Right lobe of liver (tissue), 6 donors: ENCODE measurements around the gene MZF1. TPM values are rescaled to one million over a fixed set of nuclear protein-coding genes. Genes with fewer than 3 reads are reported as not detected.

ENCODE experiments used
- ATAC-seq, 4 donors: fragments of 200-7000 bp; cut with Tn5 transposase; one replicate each; pipeline ENCODE4 v1.9.1; 2020; ENCODE audit warnings: mild to moderate bottlenecking in 4 of 4, moderate library complexity in 4 of 4
- DNase-seq, 3 donors: peaks; one replicate each; pipeline ENCODE4 v3.0.0-alpha.2; 2020
- H3K27ac ChIP-seq, 3 donors: fragments of 200-600 bp; one replicate each; pipeline ENCODE4 v1.8.0; 2022
- H3K27me3 ChIP-seq, 2 donors: fragments of 200-600 bp; one replicate each; pipeline ENCODE4 v1.8.0; 2022
- H3K36me3 ChIP-seq, 4 donors: fragments of 200-600 bp; sonication (generic) in 1 of 4; one replicate each; pipeline versions ENCODE4 v1.5.1 to v1.8.0; 2017 to 2022; ENCODE audit warnings: control low read depth in 1 of 4
- H3K4me1 ChIP-seq, 4 donors: fragments of 200-600 bp; sonication (generic) in 1 of 4; one replicate each; pipeline versions ENCODE4 v1.5.1 to v1.8.0; 2017 to 2022; ENCODE audit warnings: control low read depth in 1 of 4
- H3K4me3 ChIP-seq, 3 donors: fragments of 200-600 bp; one replicate each; pipeline ENCODE4 v1.8.0; 2022
- H3K9me3 ChIP-seq, 4 donors: fragments of 200-600 bp; sonication (generic) in 1 of 4; one replicate each; pipeline versions ENCODE4 v1.5.1 to v1.8.0; 2017 to 2022; ENCODE audit warnings: control low read depth in 1 of 4
- POLR2A ChIP-seq: fragments of 450-650 bp; IDR thresholded peaks from one replicate; pipeline ENCODE4 v1.6.1; 2017; ENCODE audit warnings: antibody characterized with exemption, mild to moderate bottlenecking
- WGBS: methylation state at CpG from one replicate; pipeline ENCODE4 v1.1.6; 2018; ENCODE audit warnings: low coverage, low lambda C conversion rate; ENCODE audit not compliant: insufficient coverage; ENCODE audit errors: missing lambda C conversion rate; 5-methylcytosine and 5-hydroxymethylcytosine counted together
- intact Hi-C, 2 donors: fragments of 100-400 bp; cut with DNase I; formaldehyde crosslinking; loops; one replicate each; pipeline versions ENCODE4 v1.11.2 to v1.14.1; 2022
- total RNA-seq, 6 experiments: library from RNA; depleted of rRNA in 2 of 6; stranded (reverse); fragments of >200 nt in 2 of 6; fragmentation: NEBNext Ultra II Directional in 3 of 6; extraction: Animal tissue kit (Norgen Biotek cat#: 25700) in 3 of 6; gene quantifications; one replicate each; pipeline versions ENCODE4 v1.1.0 to v1.2.4, GENCODE V29; 2016 to 2023
- TF ChIP-seq, protein P1 (sequence below), 4 donors: fragments of 200-600 bp in 3 of 4; fragments of 450-650 bp in 1 of 4; IDR thresholded peaks; one replicate each; pipeline versions ENCODE4 v1.5.1 to v1.8.0; 2016 to 2022; ENCODE audit warnings: antibody characterized with exemption in 4 of 4, mild to moderate bottlenecking in 2 of 4
- donor health status: DM: no; HTN: yes; CAD: no.
- donor health status: DM: no; HTN: no; CAD: no.
- donor health status: DM: no; HTN: no; CAD: no.
- donor health status: DM: no; HTN: yes; CAD: no.
- donor health status: DM: no; HTN: yes; CAD: no.

The MZF1 gene
- total RNA-seq, 6 experiments from 2014 or later: 8.2 to 19.9 (median 14.1) TPM

DNA sequence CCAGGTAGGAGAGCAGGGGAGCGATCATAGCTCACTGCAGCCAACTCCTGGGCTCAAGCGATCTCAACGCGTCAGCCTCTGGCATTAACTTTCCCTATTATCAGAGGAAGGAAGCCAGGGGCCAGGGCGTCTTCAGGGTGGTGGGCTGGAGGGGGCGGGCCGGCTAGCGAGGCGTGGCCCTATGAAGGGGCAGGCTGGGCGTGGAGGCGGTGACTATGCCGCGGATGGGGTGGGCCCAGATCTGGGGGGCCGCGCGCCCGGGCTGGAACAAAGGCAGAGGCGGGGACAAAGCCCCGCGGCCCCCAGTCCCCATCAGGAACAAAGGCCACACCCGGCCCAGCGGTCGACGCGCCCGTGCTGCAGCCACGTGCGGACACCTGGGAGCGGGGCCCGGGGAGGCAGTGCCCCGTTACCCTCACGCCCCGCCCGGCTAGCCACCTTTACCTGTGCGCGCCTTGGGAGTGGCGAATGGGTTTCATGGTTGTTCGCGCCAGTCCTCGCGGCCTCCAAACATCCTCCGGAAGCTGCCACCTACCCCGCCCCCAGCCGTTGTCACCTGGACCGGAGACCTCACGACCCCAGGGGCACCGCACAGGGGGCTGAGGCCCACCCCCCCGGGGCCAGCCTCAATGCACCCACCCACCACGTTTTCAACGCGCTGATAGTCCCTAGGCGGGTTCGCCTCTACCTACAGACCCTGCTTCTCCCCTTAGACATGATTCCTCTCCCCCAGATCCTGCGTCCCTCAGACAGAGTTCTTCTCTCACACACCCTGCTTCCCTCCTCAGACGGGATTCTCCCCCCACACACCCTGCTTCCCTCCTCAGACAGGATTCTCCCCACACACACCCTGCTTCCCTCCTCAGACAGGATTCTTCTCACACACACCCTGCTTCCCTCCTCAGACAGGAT lies 34.6 kb downstream of the MZF1 start:
- 6% methylated on average over 11 of the region's 55 CpGs for WGBS
- H3K9me3 ChIP-seq: no peaks in the 10 kb centered on the region
- H3K27me3 ChIP-seq: no peaks in the 10 kb centered on the region
- TF ChIP-seq POLR2A: no peak
- TF ChIP-seq, protein P1, sequence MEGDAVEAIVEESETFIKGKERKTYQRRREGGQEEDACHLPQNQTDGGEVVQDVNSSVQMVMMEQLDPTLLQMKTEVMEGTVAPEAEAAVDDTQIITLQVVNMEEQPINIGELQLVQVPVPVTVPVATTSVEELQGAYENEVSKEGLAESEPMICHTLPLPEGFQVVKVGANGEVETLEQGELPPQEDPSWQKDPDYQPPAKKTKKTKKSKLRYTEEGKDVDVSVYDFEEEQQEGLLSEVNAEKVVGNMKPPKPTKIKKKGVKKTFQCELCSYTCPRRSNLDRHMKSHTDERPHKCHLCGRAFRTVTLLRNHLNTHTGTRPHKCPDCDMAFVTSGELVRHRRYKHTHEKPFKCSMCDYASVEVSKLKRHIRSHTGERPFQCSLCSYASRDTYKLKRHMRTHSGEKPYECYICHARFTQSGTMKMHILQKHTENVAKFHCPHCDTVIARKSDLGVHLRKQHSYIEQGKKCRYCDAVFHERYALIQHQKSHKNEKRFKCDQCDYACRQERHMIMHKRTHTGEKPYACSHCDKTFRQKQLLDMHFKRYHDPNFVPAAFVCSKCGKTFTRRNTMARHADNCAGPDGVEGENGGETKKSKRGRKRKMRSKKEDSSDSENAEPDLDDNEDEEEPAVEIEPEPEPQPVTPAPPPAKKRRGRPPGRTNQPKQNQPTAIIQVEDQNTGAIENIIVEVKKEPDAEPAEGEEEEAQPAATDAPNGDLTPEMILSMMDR (IDR thresholded peaks at IDR 0.05): no peak
- no peaks in the 10 kb centered on the region for H3K36me3 ChIP-seq
- ATAC-seq: peak; percentile 73 to 95 (median 82)
- no peak overlapping the region for H3K27ac ChIP-seq
- H3K4me1 ChIP-seq: no peaks in the 10 kb centered on the region
- intact Hi-C loops: no loop called here
- H3K4me3 ChIP-seq: peak overlapping the region in 2 of 3 donors; percentile 11 to 13
- DNase-seq: peak in 1 of 3 donors; percentile 68

DNA sequence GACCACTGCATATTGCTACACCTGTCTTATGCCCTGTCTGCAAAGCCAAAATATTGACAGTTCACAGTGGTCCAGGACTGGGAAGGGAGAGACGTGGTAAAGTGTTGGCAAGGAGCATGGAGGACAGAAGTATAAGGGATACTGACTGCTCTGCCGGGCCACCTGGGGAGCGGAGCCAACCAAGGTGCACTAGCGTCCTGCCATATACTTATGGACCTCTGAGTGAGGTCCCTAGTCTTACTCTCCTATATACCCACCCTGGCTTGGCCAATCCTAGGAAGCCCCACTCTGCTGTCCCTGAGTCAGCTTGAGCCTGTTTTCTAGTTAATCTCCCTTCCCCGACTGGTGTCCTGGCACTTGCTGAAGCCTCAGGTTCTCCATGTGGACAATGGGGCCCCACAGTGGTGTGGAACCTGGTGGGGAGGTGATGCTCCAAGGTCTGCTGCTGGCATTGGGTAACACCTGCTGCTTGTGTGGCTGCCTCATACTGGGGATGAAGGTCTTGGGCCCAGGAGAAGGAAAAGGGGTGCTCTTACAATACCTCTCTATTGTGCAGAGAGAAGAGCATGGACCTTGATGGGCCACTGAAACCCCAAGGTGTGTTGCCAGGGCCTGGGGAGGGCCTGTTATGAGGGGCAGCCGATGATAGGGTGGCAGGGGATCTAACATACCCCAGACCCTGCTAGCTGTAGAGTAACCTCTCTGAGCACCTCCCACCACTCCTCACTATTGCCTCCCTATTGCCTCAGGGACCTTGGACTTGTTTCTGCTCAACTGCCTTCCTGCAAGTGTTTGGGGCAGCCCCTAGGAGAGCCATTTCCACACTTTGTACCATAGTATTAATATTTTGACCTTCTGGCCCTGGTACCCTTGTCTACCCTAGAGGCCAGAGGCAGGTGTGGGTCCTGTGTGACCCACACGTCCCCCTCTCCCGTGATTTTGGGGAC lies 36.0 kb downstream of the MZF1 start:
- Histone ChIP-seq H3K27ac (no peak overlapping the region), H3K27me3 (no peaks in the 10 kb centered on the region), H3K4me3 (no peak overlapping the region), H3K36me3 (no peaks in the 10 kb centered on the region), H3K9me3 (no peaks in the 10 kb centered on the region), H3K4me1 (no peaks in the 10 kb centered on the region)
- TF ChIP-seq POLR2A: no peak
- TF ChIP-seq, protein P1 (IDR thresholded peaks at IDR 0.05): no peak
- 68% methylated on average over 3 of the region's 8 CpGs for WGBS
- intact Hi-C loops: no loop called here
- peak in 1 of 4 donors; percentile 38 for ATAC-seq
- no peak for DNase-seq

DNA sequence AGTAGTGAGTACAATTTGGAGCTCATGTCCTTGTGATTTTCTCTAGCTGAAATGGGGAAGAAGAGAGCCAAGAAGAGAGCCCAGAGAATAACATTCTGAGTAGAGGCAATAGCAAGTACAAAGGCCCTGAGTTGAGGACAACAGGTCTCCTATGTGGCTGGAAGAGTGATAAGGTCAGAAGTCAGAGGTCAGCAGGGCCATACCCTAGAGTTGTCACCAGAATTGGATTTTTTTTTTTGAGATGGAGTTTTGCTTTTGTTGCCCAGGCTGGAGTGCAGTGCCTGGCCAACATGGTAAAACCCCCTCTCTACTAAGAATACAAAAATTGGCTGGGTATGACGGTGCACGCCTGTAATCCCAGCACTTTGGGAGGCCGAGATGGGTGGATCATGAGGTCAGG lies 37.3 kb downstream of the MZF1 start:
- no peak overlapping the region for H3K27ac ChIP-seq
- H3K27me3 ChIP-seq: no peaks in the 10 kb centered on the region
- H3K36me3 ChIP-seq: no peaks in the 10 kb centered on the region
- H3K4me3 ChIP-seq: no peak overlapping the region
- intact Hi-C loops: no loop called here
- ATAC-seq: no peak
- 76% methylated on average over 3 of the region's 3 CpGs for WGBS
- no peak for DNase-seq
- H3K9me3 ChIP-seq: no peaks in the 10 kb centered on the region
- H3K4me1 ChIP-seq: no peaks in the 10 kb centered on the region
- no peak for TF ChIP-seq POLR2A
- TF ChIP-seq, protein P1 (IDR thresholded peaks at IDR 0.05): no peak

DNA sequence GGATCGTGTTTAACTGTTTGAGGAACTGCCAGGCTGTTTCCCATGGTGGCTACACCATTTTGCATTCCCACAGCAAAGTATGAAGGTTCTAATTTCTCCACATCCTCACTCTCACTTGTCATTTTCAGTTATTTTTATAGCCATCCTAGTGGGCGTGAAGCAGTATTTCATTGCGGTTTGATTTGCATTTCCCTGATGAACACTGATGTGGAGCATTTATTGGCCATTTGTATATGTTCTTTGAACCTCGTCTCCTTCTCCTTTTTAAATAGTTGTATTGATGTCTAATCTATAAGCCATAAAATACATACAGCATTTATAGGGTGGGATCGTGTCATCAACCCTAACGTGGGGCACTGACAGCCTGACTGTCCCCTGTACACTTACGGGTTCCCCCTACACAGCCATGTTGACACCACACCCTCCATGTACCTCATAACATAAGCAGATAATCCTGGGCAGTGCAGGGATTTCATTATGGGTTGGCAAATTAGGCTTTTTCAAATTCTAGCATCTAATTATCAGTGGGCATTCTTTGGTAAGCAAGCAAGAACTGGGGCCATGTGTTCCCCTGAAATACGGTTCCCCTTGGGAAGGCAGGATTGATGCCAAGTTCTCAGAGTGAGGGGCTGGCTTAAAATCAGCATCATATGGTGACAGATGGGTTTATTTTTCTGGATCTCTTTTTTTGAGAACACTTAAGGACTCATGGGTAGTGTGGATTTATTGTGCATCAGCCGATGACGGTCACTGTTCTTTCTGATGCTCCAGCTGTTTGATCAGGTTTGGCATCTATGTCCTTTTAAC lies 41.9 kb downstream of the MZF1 start:
- Histone ChIP-seq H3K27ac (no peak overlapping the region), H3K4me1 (no peaks in the 10 kb centered on the region), H3K36me3 (no peaks in the 10 kb centered on the region), H3K27me3 (no peaks in the 10 kb centered on the region), H3K9me3 (no peaks in the 10 kb centered on the region), H3K4me3 (no peak overlapping the region)
- ATAC-seq (no peak), DNase-seq (no peak)
- intact Hi-C loops: no loop called here
- WGBS: 59% methylated on average over 10 of the region's 10 CpGs
- no peak for TF ChIP-seq POLR2A
- TF ChIP-seq, protein P1 (IDR thresholded peaks at IDR 0.05): no peak
